HL-60 (cell line): ENCODE data around the gene TTC33.

Experiments
- DNase-seq, 2 experiments: peaks; one replicate each; pipeline ENCODE4 v3.0.0-alpha.2; 2010 to 2020; ENCODE audit warnings: low read depth in 1 of 2, low spot score in 1 of 2
- H3K27ac ChIP-seq: fragments of 250-450 bp; sonication (Bioruptor Pico); replicated peaks from 2 replicates; pipeline ENCODE4 v1.5.1; 2020; ENCODE audit warnings: mild to moderate bottlenecking, moderate library complexity
- H3K27me3 ChIP-seq: fragments of 250-450 bp; sonication (Bioruptor Pico); 2 replicates; pipeline ENCODE4 v1.5.1; 2021; ENCODE audit warnings: mild to moderate bottlenecking, moderate library complexity; ENCODE audit not compliant: insufficient read depth, poor library complexity, severe bottlenecking
- H3K4me3 ChIP-seq: replicated peaks from 2 replicates; pipeline ENCODE4 v1.5.1; 2011; ENCODE audit warnings: mild to moderate bottlenecking, control low read depth, low read length; ENCODE audit not compliant: insufficient read depth
- CTCF ChIP-seq: IDR thresholded peaks from one replicate; pipeline ENCODE4 v1.5.1; 2011; ENCODE audit warnings: low read length, control low read depth, inconsistent platforms; ENCODE audit not compliant: insufficient read depth
- GABPA ChIP-seq: IDR thresholded peaks from 2 replicates; pipeline ENCODE4 v1.6.1; 2012; ENCODE audit warnings: low read depth
- POLR2AphosphoS5 ChIP-seq: IDR thresholded peaks from 2 replicates; pipeline ENCODE4 v1.6.1; 2012; ENCODE audit warnings: low read depth
- SPI1 ChIP-seq: IDR thresholded peaks from 2 replicates; pipeline ENCODE4 v1.6.1; 2012; ENCODE audit warnings: low read depth, mild to moderate bottlenecking, borderline replicate concordance
- TF ChIP-seq, protein P1 (sequence below): IDR thresholded peaks from 2 replicates; pipeline ENCODE4 v1.6.1; 2012; ENCODE audit warnings: low read depth; ENCODE audit not compliant: insufficient replicate concordance

TTC33 gene

GRCh38 chr5:40746703-40747102, 9.1 kb downstream of the TTC33 start:
- Histone ChIP-seq H3K4me3 (no peak overlapping the region), H3K27ac (no peak overlapping the region), H3K27me3 (no peaks in the 10 kb centered on the region)
- no peak for TF ChIP-seq CTCF
- no peak for TF ChIP-seq SPI1
- TF ChIP-seq, protein P1, sequence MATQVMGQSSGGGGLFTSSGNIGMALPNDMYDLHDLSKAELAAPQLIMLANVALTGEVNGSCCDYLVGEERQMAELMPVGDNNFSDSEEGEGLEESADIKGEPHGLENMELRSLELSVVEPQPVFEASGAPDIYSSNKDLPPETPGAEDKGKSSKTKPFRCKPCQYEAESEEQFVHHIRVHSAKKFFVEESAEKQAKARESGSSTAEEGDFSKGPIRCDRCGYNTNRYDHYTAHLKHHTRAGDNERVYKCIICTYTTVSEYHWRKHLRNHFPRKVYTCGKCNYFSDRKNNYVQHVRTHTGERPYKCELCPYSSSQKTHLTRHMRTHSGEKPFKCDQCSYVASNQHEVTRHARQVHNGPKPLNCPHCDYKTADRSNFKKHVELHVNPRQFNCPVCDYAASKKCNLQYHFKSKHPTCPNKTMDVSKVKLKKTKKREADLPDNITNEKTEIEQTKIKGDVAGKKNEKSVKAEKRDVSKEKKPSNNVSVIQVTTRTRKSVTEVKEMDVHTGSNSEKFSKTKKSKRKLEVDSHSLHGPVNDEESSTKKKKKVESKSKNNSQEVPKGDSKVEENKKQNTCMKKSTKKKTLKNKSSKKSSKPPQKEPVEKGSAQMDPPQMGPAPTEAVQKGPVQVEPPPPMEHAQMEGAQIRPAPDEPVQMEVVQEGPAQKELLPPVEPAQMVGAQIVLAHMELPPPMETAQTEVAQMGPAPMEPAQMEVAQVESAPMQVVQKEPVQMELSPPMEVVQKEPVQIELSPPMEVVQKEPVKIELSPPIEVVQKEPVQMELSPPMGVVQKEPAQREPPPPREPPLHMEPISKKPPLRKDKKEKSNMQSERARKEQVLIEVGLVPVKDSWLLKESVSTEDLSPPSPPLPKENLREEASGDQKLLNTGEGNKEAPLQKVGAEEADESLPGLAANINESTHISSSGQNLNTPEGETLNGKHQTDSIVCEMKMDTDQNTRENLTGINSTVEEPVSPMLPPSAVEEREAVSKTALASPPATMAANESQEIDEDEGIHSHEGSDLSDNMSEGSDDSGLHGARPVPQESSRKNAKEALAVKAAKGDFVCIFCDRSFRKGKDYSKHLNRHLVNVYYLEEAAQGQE = no peak
- TF ChIP-seq POLR2AphosphoS5 = no peak
- TF ChIP-seq GABPA = no peak
- DNase-seq = no peak

DNA sequence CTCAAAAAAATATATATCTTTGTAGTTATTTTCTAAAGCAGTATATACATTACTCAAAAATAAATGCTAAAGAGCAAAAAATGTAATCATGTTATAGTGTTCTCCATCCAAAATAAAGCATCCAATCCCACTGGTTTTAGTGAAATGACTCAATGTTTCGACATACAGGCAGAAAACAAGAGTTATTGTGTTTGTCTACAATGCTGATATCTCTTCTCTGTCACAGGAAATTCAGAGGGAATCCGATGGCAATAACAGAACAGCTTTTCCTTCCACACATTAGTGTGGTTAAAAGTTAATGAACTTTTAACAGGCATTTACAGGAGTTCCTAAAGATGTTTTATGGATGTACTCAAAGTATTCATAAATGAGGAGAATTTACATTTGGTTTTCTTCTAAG, 12.0 kb downstream of the TTC33 start:
- DNase-seq = no peak
- Histone ChIP-seq H3K27me3 (no peaks in the 10 kb centered on the region), H3K4me3 (no peak overlapping the region), H3K27ac (no peak overlapping the region)
- TF ChIP-seq GABPA (no peak), POLR2AphosphoS5 (no peak), SPI1 (no peak), CTCF (no peak)
- TF ChIP-seq, protein P1 = no peak

DNA sequence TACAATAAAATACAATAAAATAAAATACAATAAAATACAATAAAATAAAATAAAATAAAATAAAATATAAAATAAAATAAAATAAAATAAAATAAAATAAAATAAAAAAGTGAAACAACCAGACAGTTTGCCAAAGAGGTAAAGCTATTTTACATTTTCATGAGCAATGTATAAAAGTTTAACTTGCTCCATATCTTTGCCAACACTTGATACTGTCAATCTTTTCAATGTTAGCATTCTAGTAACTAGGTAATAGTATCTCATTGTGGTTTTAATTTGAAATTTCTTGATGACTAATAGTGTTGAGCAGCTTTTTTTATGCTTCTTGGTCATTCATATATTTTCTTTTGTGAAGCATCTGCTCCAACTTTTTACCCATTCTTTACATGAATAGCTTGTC, 17.3 kb downstream of the TTC33 start:
- H3K27ac ChIP-seq = no peak overlapping the region
- no peak for DNase-seq
- no peak overlapping the region for H3K4me3 ChIP-seq
- TF ChIP-seq, protein P1 = no peak
- no peak for TF ChIP-seq GABPA
- TF ChIP-seq POLR2AphosphoS5 = no peak
- TF ChIP-seq CTCF = no peak
- no peak for TF ChIP-seq SPI1
- H3K27me3 ChIP-seq = no peaks in the 10 kb centered on the region
